IMR-90 (cell line): ENCODE measurements around the gene WDFY2. TPM values are rescaled to one million over a fixed set of nuclear protein-coding genes. Genes with fewer than 3 reads are reported as not detected.

Experiments
- ATAC-seq: fragments of 200-7000 bp; cut with Tn5 transposase; 2 replicates; pipeline ENCODE4 v1.9.1; 2020; ENCODE audit warnings: low read depth, mild to moderate bottlenecking, moderate library complexity
- BruUV-seq: library from RNA; stranded (reverse); fragments of 400-500 nt; replicated peaks from 2 replicates; lab custom pipeline; 2021; lab: Mats Ljungman, UMichigan
- CTCF ChIA-PET: fragments of 300-600 bp; formaldehyde crosslinking; extraction: SDS; loops from one replicate; lab custom pipeline; 2021; ENCODE audit warnings: antibody characterized with exemption; lab: Yijun Ruan, JAX
- POLR2A ChIA-PET: fragments of 300-600 bp; sonication (Branson Sonifier 250); formaldehyde crosslinking; loops from one replicate; lab custom pipeline; 2022; ENCODE audit warnings: antibody characterized with exemption; ENCODE audit not compliant: unreplicated experiment; lab: Charles Lee
- DNase-seq: peaks from one replicate; pipeline ENCODE4 v3.0.0; 2013
- H2AFZ ChIP-seq: replicated peaks from 2 replicates; pipeline ENCODE3; 2013; ENCODE audit warnings: low read length, mild to moderate bottlenecking; ENCODE audit not compliant: poor library complexity
- H2AK5ac ChIP-seq: 2 replicates; pipeline ENCODE4 v1.6.1; 2013; ENCODE audit warnings: low read depth, low read length, inconsistent platforms
- H2AK9ac ChIP-seq: replicated peaks from 2 replicates; pipeline ENCODE3; 2013; ENCODE audit warnings: mild to moderate bottlenecking, low read depth, low read length, moderate library complexity; ENCODE audit not compliant: poor library complexity
- H2BK120ac ChIP-seq: 2 replicates; pipeline ENCODE4 v1.6.1; 2013; ENCODE audit warnings: low read depth, low read length, inconsistent platforms
- H2BK15ac ChIP-seq: 3 replicates; pipeline ENCODE4 v1.6.1; 2013; ENCODE audit warnings: low read depth, low read length, inconsistent platforms
- H2BK20ac ChIP-seq: 2 replicates; pipeline ENCODE4 v1.6.1; 2013; ENCODE audit warnings: low read depth, mild to moderate bottlenecking, inconsistent platforms, low read length, moderate library complexity
- H2BK5ac ChIP-seq: 2 replicates; pipeline ENCODE4 v1.6.1; 2013; ENCODE audit warnings: mild to moderate bottlenecking, low read depth, low read length, inconsistent platforms; ENCODE audit not compliant: poor library complexity, severe bottlenecking
- H3K14ac ChIP-seq: replicated peaks from 2 replicates; pipeline ENCODE4 v1.6.1; 2013; ENCODE audit warnings: low read depth, low read length, inconsistent platforms
- H3K18ac ChIP-seq: 2 replicates; pipeline ENCODE4 v1.6.1; 2013; ENCODE audit warnings: low read depth, low read length, control low read depth
- H3K23ac ChIP-seq: 2 replicates; pipeline ENCODE4 v1.6.1; 2013; ENCODE audit warnings: low read depth, low read length, inconsistent platforms
- H3K27ac ChIP-seq: 2 replicates; pipeline ENCODE4 v1.5.1; 2013; ENCODE audit warnings: mild to moderate bottlenecking, control low read depth, low read length; ENCODE audit not compliant: insufficient read depth
- H3K27me3 ChIP-seq: 2 replicates; pipeline ENCODE4 v1.6.1; 2013; ENCODE audit warnings: low read length; ENCODE audit not compliant: control insufficient read depth, insufficient read depth
- H3K36me3 ChIP-seq: 2 replicates; pipeline ENCODE4 v1.6.1; 2013; ENCODE audit warnings: low read length, mixed read lengths; ENCODE audit not compliant: control insufficient read depth, insufficient read depth
- H3K4ac ChIP-seq: 2 replicates; pipeline ENCODE4 v1.6.1; 2013; ENCODE audit warnings: low read depth, low read length, inconsistent platforms
- H3K4me1 ChIP-seq: 2 replicates; pipeline ENCODE4 v1.6.1; 2013; ENCODE audit warnings: low read length, mixed read lengths; ENCODE audit not compliant: control insufficient read depth, insufficient read depth
- H3K4me2 ChIP-seq: 2 replicates; pipeline ENCODE4 v1.6.1; 2013; ENCODE audit warnings: low read depth, mild to moderate bottlenecking, control low read depth, low read length, moderate library complexity
- H3K4me3 ChIP-seq: 2 replicates; pipeline ENCODE4 v1.5.1; 2013; ENCODE audit warnings: low read depth, mild to moderate bottlenecking, control low read depth, low read length, moderate library complexity; ENCODE audit not compliant: insufficient read depth
- H3K56ac ChIP-seq: 2 replicates; pipeline ENCODE4 v1.6.1; 2013; ENCODE audit warnings: low read length, inconsistent platforms; ENCODE audit not compliant: insufficient read depth; ENCODE audit errors: extremely low read depth
- H3K79me1 ChIP-seq, 2 experiments: 2 replicates each; pipeline ENCODE4 v1.6.1; 2013; ENCODE audit warnings: low read length in 2 of 2, inconsistent platforms in 1 of 2, low read depth in 1 of 2
- H3K9ac ChIP-seq: 2 replicates; pipeline ENCODE4 v1.6.1; 2013; ENCODE audit warnings: low read depth, low read length, control low read depth
- H3K9me1 ChIP-seq: 2 replicates; pipeline ENCODE4 v1.6.1; 2013; ENCODE audit warnings: low read length, inconsistent platforms; ENCODE audit not compliant: insufficient read depth
- H3K9me3 ChIP-seq: 2 replicates; pipeline ENCODE4 v1.6.1; 2013; ENCODE audit warnings: low read length; ENCODE audit not compliant: control insufficient read depth, insufficient read depth
- H4K20me1 ChIP-seq: 2 replicates; pipeline ENCODE4 v1.6.1; 2013; ENCODE audit warnings: low read length, inconsistent platforms; ENCODE audit not compliant: insufficient read depth
- H4K5ac ChIP-seq: 2 replicates; pipeline ENCODE4 v1.6.1; 2013; ENCODE audit warnings: mild to moderate bottlenecking, low read depth, low read length, control low read depth
- H4K8ac ChIP-seq, 2 experiments: 2 replicates each; pipeline ENCODE4 v1.6.1; 2013; ENCODE audit warnings: low read depth in 2 of 2, low read length in 2 of 2, control low read depth in 1 of 2, inconsistent platforms in 1 of 2
- H4K91ac ChIP-seq: 2 replicates; pipeline ENCODE4 v1.6.1; 2013; ENCODE audit warnings: low read depth, low read length, inconsistent platforms; ENCODE audit not compliant: insufficient read depth
- CEBPB ChIP-seq: IDR thresholded peaks from 2 replicates; pipeline ENCODE4 v1.6.1; 2012; ENCODE audit warnings: low read depth, low read length, improper control_type of control experiment
- CHD1 ChIP-seq: IDR thresholded peaks from 2 replicates; pipeline ENCODE4 v1.6.1; 2012; ENCODE audit warnings: low read depth, low read length, improper control_type of control experiment
- RAD21 ChIP-seq: IDR thresholded peaks from 2 replicates; pipeline ENCODE4 v1.6.1; 2012; ENCODE audit warnings: low read length, improper control_type of control experiment
- WGBS, 2 experiments: methylation state at CpG; one replicate each; pipeline versions ENCODE4 v1.1.5 to v1.1.7; 2013; ENCODE audit warnings: missing lambda C conversion rate in 2 of 2; ENCODE audit not compliant: insufficient read length in 1 of 2; ENCODE audit errors: extremely low coverage in 2 of 2; 5-methylcytosine and 5-hydroxymethylcytosine counted together
- dilution Hi-C: fragments of 300-500 bp; cut with HindIII; formaldehyde crosslinking; loops from one replicate; pipeline ENCODE4 v1.14.3; 2018; ENCODE audit warnings: low sequenced_read_pairs; ENCODE audit not compliant: unreplicated experiment
- in situ Hi-C: fragments of 300-500 bp; cut with MboI; formaldehyde crosslinking; loops from 3 replicates; pipeline ENCODE4 v1.14.3; 2019; ENCODE audit warnings: low sequenced_read_pairs, inconsistent platforms, mixed read lengths
- intact Hi-C: fragments of 100-400 bp; cut with micrococcal nuclease; formaldehyde crosslinking; loops from 2 replicates; pipeline ENCODE4 v1.10.0; 2022
- polyA plus RNA-seq, 3 experiments: library from polyadenylated mRNA; depleted of rRNA; stranded (reverse); fragments of >200 nt; gene quantifications; 2 replicates each; pipeline ENCODE4 v1.2.3, GENCODE V29; 2012; ENCODE audit warnings: low replicate concordance in 1 of 3
- total RNA-seq: library from RNA; depleted of rRNA; stranded (reverse); fragments of >200 nt; gene quantifications from 2 replicates; pipeline ENCODE4 v1.2.3, GENCODE V29; 2012
- TF ChIP-seq, protein P1 (sequence below): fragments of 150-350 bp; IDR thresholded peaks from 2 replicates; pipeline ENCODE4 v1.6.1; 2016; ENCODE audit warnings: low read depth, mild to moderate bottlenecking, low read length, moderate library complexity, borderline replicate concordance

The WDFY2 gene
- total and polyA plus RNA-seq, 2 of the 4 experiments (the other 2 are of a cell fraction) = 4.3 to 5.4 TPM

DNA sequence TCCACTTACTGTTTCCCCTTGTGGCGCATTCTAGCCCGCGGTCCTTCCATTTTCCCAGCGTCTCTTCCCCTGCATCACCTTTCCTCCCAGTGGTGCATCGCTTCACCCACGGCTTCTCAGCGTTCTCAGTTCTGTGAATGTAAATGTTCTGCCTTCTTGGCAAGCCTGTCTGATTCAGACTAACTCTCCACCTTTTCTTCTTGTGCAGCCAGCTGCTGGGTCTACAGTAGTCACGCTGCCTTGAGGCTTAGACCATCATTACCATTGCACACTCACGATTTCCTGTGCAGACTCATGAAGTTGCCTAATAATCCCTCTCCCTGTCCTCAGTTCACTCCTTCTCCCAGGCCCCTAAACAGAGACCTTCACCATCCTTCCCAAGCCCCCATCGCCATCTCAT is 144.7 kb downstream of the WDFY2 start:
- ChIA-PET POLR2A (interaction anchor here (0.6 kb wide), 1 partner anchor 94 kb away, joined by 3 read pairs; no protein-coding TSS in a partner anchor), CTCF (no interaction called here)
- in situ Hi-C loops (no loop called here), dilution Hi-C loops (no loop called here), intact Hi-C loops (no loop called here)
- peak overlapping the region; percentile 28; the same call in 1 of the 2 replicates for H3K18ac ChIP-seq
- H3K4me2 ChIP-seq = no peak overlapping the region
- H3K9me1 ChIP-seq = peaks cover 39% of the 10 kb centered on the region
- H3K79me1 ChIP-seq = peaks cover 35 to 65% of the 10 kb centered on the region in 2 experiments
- H2AK9ac ChIP-seq = peak overlapping the region; percentile 5
- no peaks in the 10 kb centered on the region for H4K20me1 ChIP-seq
- ATAC-seq = peak; percentile 21
- H3K56ac ChIP-seq = no peak overlapping the region
- no peak overlapping the region for H3K4me3 ChIP-seq
- H2BK20ac ChIP-seq = peak overlapping the region; percentile 87
- WGBS, 2 experiments = 80% methylated on average over 7 of the region's 10 CpGs; no CpG with 5 or more reads in 1 of the 2 experiments
- H2BK15ac ChIP-seq = peak overlapping the region; percentile 42; the same call in 1 of the 3 replicates
- H3K4ac ChIP-seq = peak overlapping the region; percentile 93
- H2AK5ac ChIP-seq = peak overlapping the region; percentile 32
- no peaks in the 10 kb centered on the region for H3K36me3 ChIP-seq
- H4K91ac ChIP-seq = peak overlapping the region; percentile 47
- no peak for TF ChIP-seq CHD1
- peak; percentile 95 for TF ChIP-seq CEBPB
- 0 out of 2 replicates have a peak, but pooled peaks have one; percentile 2 for TF ChIP-seq RAD21
- TF ChIP-seq, protein P1, sequence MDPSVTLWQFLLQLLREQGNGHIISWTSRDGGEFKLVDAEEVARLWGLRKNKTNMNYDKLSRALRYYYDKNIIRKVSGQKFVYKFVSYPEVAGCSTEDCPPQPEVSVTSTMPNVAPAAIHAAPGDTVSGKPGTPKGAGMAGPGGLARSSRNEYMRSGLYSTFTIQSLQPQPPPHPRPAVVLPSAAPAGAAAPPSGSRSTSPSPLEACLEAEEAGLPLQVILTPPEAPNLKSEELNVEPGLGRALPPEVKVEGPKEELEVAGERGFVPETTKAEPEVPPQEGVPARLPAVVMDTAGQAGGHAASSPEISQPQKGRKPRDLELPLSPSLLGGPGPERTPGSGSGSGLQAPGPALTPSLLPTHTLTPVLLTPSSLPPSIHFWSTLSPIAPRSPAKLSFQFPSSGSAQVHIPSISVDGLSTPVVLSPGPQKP = no peak
- H3K4me1 ChIP-seq = peaks cover 31% of the 10 kb centered on the region
- no peaks in the 10 kb centered on the region for H3K27me3 ChIP-seq
- peak overlapping the region; percentile 58; the same call in 1 of the 2 replicates for H4K5ac ChIP-seq
- H3K27ac ChIP-seq = peak overlapping the region; percentile 61; the same call in 1 of the 2 replicates
- no peaks in the 10 kb centered on the region for H3K9me3 ChIP-seq
- peak overlapping the region; percentile 20; the same call in 1 of the 2 replicates for H3K14ac ChIP-seq
- H4K8ac ChIP-seq = peak overlapping the region in 1 of 2 experiments; percentile 22; a peak in 2 of 4 replicates
- H2BK120ac ChIP-seq = peak overlapping the region; percentile 78
- no peak overlapping the region for H3K9ac ChIP-seq
- peak; percentile 92 for DNase-seq
- no TSS peak for BruUV-seq
- peak overlapping the region; percentile 5 for H2AFZ ChIP-seq
- H3K23ac ChIP-seq = peak overlapping the region; percentile 0; the same call in 1 of the 2 replicates
- peak overlapping the region; percentile 89 for H2BK5ac ChIP-seq
